Measurements from ENCODE around the gene TTLL11.

Gene TTLL11

GRCh38 chr9:121939643-121940042 is 153.5 kb downstream of the TTLL11 start:
- H3K4me3 ChIP-seq (ENCODE audit: low read depth, low read length): no peak overlapping the region
- no peak for DNase-seq (ENCODE audit: low read depth)

GRCh38 chr9:121938621-121939020 is 154.5 kb downstream of the TTLL11 start:
- DNase-seq (ENCODE audit: low read depth): no peak
- TF ChIP-seq MYC (IDR thresholded peaks at IDR 0.05; ENCODE audit: low read depth, low read length) (no peak), CTCF (IDR thresholded peaks at IDR 0.05; ENCODE audit: low read depth, low read length) (no peak), MAX (IDR thresholded peaks at IDR 0.05; ENCODE audit: low read depth, low read length) (no peak), POLR2A (IDR thresholded peaks at IDR 0.05; ENCODE audit: extremely low read depth, insufficient read length) (no peak)
- H3K4me3 ChIP-seq (ENCODE audit: low read depth, low read length): no peak overlapping the region

More at GRCh38 chr9:121939643-121940042, 153.5 kb downstream of the TTLL11 start:
- TF ChIP-seq MAX (IDR thresholded peaks at IDR 0.05; ENCODE audit: low read depth, low read length): no peak
- TF ChIP-seq CTCF (IDR thresholded peaks at IDR 0.05; ENCODE audit: low read depth, low read length): no peak
- no peak for TF ChIP-seq POLR2A (IDR thresholded peaks at IDR 0.05; ENCODE audit: extremely low read depth, insufficient read length)
- TF ChIP-seq MYC (IDR thresholded peaks at IDR 0.05; ENCODE audit: low read depth, low read length): no peak

GRCh38 chr9:121937240-121937639 is 155.9 kb downstream of the TTLL11 start:
- H3K4me3 ChIP-seq (ENCODE audit: low read depth, low read length): no peak overlapping the region

GRCh38 chr9:121935739-121936138 is 157.4 kb downstream of the TTLL11 start:
- no peak for TF ChIP-seq MAX (IDR thresholded peaks at IDR 0.05; ENCODE audit: low read depth, low read length)
- H3K4me3 ChIP-seq (ENCODE audit: low read depth, low read length): no peak overlapping the region
- DNase-seq (ENCODE audit: low read depth): no peak

More at GRCh38 chr9:121937240-121937639, 155.9 kb downstream of the TTLL11 start:
- DNase-seq (ENCODE audit: low read depth): no peak
- TF ChIP-seq POLR2A (IDR thresholded peaks at IDR 0.05; ENCODE audit: extremely low read depth, insufficient read length): no peak

GRCh38 chr9:121930956-121931355 is 162.2 kb downstream of the TTLL11 start:
- no peak for DNase-seq (ENCODE audit: low read depth)
- no peak overlapping the region for H3K4me3 ChIP-seq (ENCODE audit: low read depth, low read length)
- TF ChIP-seq MAX (IDR thresholded peaks at IDR 0.05; ENCODE audit: low read depth, low read length) (no peak), POLR2A (IDR thresholded peaks at IDR 0.05; ENCODE audit: extremely low read depth, insufficient read length) (no peak), MYC (IDR thresholded peaks at IDR 0.05; ENCODE audit: low read depth, low read length) (no peak)

GRCh38 chr9:121929893-121930875 is 162.9 kb downstream of the TTLL11 start:
- TF ChIP-seq POLR2A (IDR thresholded peaks at IDR 0.05; ENCODE audit: extremely low read depth, insufficient read length) (no peak), CTCF (IDR thresholded peaks at IDR 0.05; ENCODE audit: low read depth, low read length) (peak; percentile 15), MAX (IDR thresholded peaks at IDR 0.05; ENCODE audit: low read depth, low read length) (no peak), MYC (IDR thresholded peaks at IDR 0.05; ENCODE audit: low read depth, low read length) (no peak)
- no peak overlapping the region for H3K4me3 ChIP-seq (ENCODE audit: low read depth, low read length)
- peak; percentile 16 for DNase-seq (ENCODE audit: low read depth)

- DNase-seq (ENCODE audit: low read depth): no peak
- TF ChIP-seq MAX (IDR thresholded peaks at IDR 0.05; ENCODE audit: low read depth, low read length): no peak
- TF ChIP-seq MYC (IDR thresholded peaks at IDR 0.05; ENCODE audit: low read depth, low read length): no peak
- TF ChIP-seq POLR2A (IDR thresholded peaks at IDR 0.05; ENCODE audit: extremely low read depth, insufficient read length): no peak
- no peak for TF ChIP-seq CTCF (IDR thresholded peaks at IDR 0.05; ENCODE audit: low read depth, low read length)
- no peak overlapping the region for H3K4me3 ChIP-seq (ENCODE audit: low read depth, low read length)
Measured at GRCh38 chr9:121927636-121928035, 165.5 kb downstream of the TTLL11 start.
